Muscle of leg (tissue), 16 donors: ENCODE measurements around the gene DPCD. TPM values are rescaled to one million over a fixed set of nuclear protein-coding genes. Genes with fewer than 3 reads are reported as not detected.

Experiments
- DNase-seq: peaks from one replicate; pipeline ENCODE4 v3.0.0; 2013
- H3K27ac ChIP-seq: one replicate; pipeline ENCODE4 v1.5.1; 2013; ENCODE audit warnings: mild to moderate bottlenecking, low read length, control low read depth
- H3K27me3 ChIP-seq: one replicate; pipeline ENCODE4 v1.6.1; 2013; ENCODE audit warnings: low read length; ENCODE audit not compliant: control insufficient read depth, insufficient read depth
- H3K36me3 ChIP-seq: one replicate; pipeline ENCODE4 v1.6.1; 2013; ENCODE audit warnings: low read length; ENCODE audit not compliant: control insufficient read depth, insufficient read depth
- H3K4me1 ChIP-seq: one replicate; pipeline ENCODE4 v1.6.1; 2013; ENCODE audit warnings: low read length; ENCODE audit not compliant: control insufficient read depth, insufficient read depth
- H3K4me3 ChIP-seq: one replicate; pipeline ENCODE4 v1.5.1; 2013; ENCODE audit warnings: low read length, control low read depth
- H3K9me3 ChIP-seq: replicated peaks from 2 replicates; pipeline ENCODE4 v1.6.1; 2013; ENCODE audit warnings: low read depth, low read length; ENCODE audit not compliant: control insufficient read depth
- WGBS: methylation state at CpG from one replicate; pipeline ENCODE4 v1.1.5; 2013; ENCODE audit warnings: missing lambda C conversion rate; ENCODE audit not compliant: insufficient coverage; 5-methylcytosine and 5-hydroxymethylcytosine counted together
- long read RNA-seq, 11 donors: transcript quantifications; one replicate each; lab custom pipeline, GENCODE V29; 2026
- polyA plus RNA-seq, 8 donors: library from polyadenylated mRNA; unstranded; fragments of 120-200 nt; gene quantifications; one replicate each; pipeline versions ENCODE4 v1.2.1 to v1.2.3, GENCODE V29; 2013; ENCODE audit warnings: inconsistent platforms in 1 of 8, low replicate concordance in 1 of 8; ENCODE audit not compliant: insufficient read length in 8 of 8, insufficient read depth in 1 of 8
- total RNA-seq: library from RNA; stranded (reverse); fragments of 120-200 nt; gene quantifications from one replicate; pipeline ENCODE4 v1.2.4, GENCODE V29; 2013

Gene DPCD
- 23.8 TPM for total RNA-seq
- polyA plus RNA-seq = 10 to 100 TPM; 15.4 to 20.4 (median 17.7) TPM
- long read RNA-seq, donor 1, transcript DPCD-202 (6 exons, 858 nt) = major isoform, 9 of 9 reads
- long read RNA-seq, donor 1, partial matches to known transcripts = 0 of 9 reads
- long read RNA-seq, donor 1, other reads (novel, unspliced or antisense) = 0 of 9 reads
- long read RNA-seq, donor 2 = 0 reads
- long read RNA-seq, donor 3, transcript DPCD-202 (6 exons, 858 nt) = major isoform, 6 of 52 reads
- long read RNA-seq, donor 3, partial matches to known transcripts = 19 of 52 reads
- long read RNA-seq, donor 3, other reads (novel, unspliced or antisense) = 27 of 52 reads
- long read RNA-seq, donor 4, partial matches to known transcripts = 0 of 3 reads
- long read RNA-seq, donor 4, other reads (novel, unspliced or antisense) = 0 of 3 reads
- long read RNA-seq, donor 5, transcript DPCD-202 (6 exons, 858 nt) = major isoform, 25 of 65 reads
- long read RNA-seq, donor 5, partial matches to known transcripts = 15 of 65 reads
- long read RNA-seq, donor 5, other reads (novel, unspliced or antisense) = 25 of 65 reads
- long read RNA-seq, donor 6, transcript DPCD-202 (6 exons, 858 nt) = major isoform, 15 of 15 reads
- long read RNA-seq, donor 6, partial matches to known transcripts = 0 of 15 reads
- long read RNA-seq, donor 6, other reads (novel, unspliced or antisense) = 0 of 15 reads
- long read RNA-seq, donor 7, transcript DPCD-202 (6 exons, 858 nt) = major isoform, 18 of 18 reads
- long read RNA-seq, donor 7, partial matches to known transcripts = 0 of 18 reads
- long read RNA-seq, donor 7, other reads (novel, unspliced or antisense) = 0 of 18 reads
- long read RNA-seq, donor 8, transcript DPCD-202 (6 exons, 858 nt) = major isoform, 6 of 6 reads
- long read RNA-seq, donor 8, partial matches to known transcripts = 0 of 6 reads
- long read RNA-seq, donor 8, other reads (novel, unspliced or antisense) = 0 of 6 reads
- long read RNA-seq, donor 9, partial matches to known transcripts = 0 of 3 reads
- long read RNA-seq, donor 9, other reads (novel, unspliced or antisense) = 0 of 3 reads
- long read RNA-seq, donor 10, transcript DPCD-202 (6 exons, 858 nt) = major isoform, 10 of 10 reads
- long read RNA-seq, donor 10, partial matches to known transcripts = 0 of 10 reads
- long read RNA-seq, donor 10, other reads (novel, unspliced or antisense) = 0 of 10 reads
- long read RNA-seq, donor 11, transcript DPCD-202 (6 exons, 858 nt) = major isoform, 12 of 12 reads
- long read RNA-seq, donor 11, partial matches to known transcripts = 0 of 12 reads
- long read RNA-seq, donor 11, other reads (novel, unspliced or antisense) = 0 of 12 reads

GRCh38 chr10:101587725-101588653 is at the start of gene DPCD, which contains the start of gene POLL:
DPCD (plus strand) TSS chr10:101588321; CDS start chr10:101588337, 16 bp downstream.
POLL (minus strand) TSS chr10:101588257; CDS start chr10:101587360, 897 bp downstream.
- peaks cover 17% of the 10 kb centered on the region for H3K4me1 ChIP-seq
- peaks cover 23% of the 10 kb centered on the region for H3K36me3 ChIP-seq
- DNase-seq = peak; percentile 99
- H3K27me3 ChIP-seq = no peaks in the 10 kb centered on the region
- peak within 1 kb of the TSS; percentile 98 for H3K4me3 ChIP-seq
- no peaks in the 10 kb centered on the region for H3K9me3 ChIP-seq
- under 1% methylated on average over 32 of the region's 50 CpGs for whole genome bisulfite sequencing
- peak within 1 kb of the TSS; percentile 88 for H3K27ac ChIP-seq

GRCh38 chr10:101538446-101538845 is 49.7 kb upstream of the DPCD start:
- H3K36me3 ChIP-seq = peaks cover 16% of the 10 kb centered on the region
- no peaks in the 10 kb centered on the region for H3K4me1 ChIP-seq
- no peak overlapping the region for H3K4me3 ChIP-seq
- H3K9me3 ChIP-seq = no peaks in the 10 kb centered on the region
- WGBS = 81% methylated on average over 2 of the region's 2 CpGs
- no peak overlapping the region for H3K27ac ChIP-seq
- no peak for DNase-seq
- H3K27me3 ChIP-seq = no peaks in the 10 kb centered on the region

- Histone ChIP-seq H3K27ac (no peak overlapping the region), H3K27me3 (no peaks in the 10 kb centered on the region), H3K4me3 (no peak overlapping the region), H3K36me3 (no peaks in the 10 kb centered on the region), H3K9me3 (no peaks in the 10 kb centered on the region), H3K4me1 (peaks cover 2% of the 10 kb centered on the region)
- DNase-seq = no peak
Observed at GRCh38 chr10:101545898-101546297, 42.2 kb upstream of the DPCD start.

GRCh38 chr10:101550965-101551364 is 37.2 kb upstream of the DPCD start:
- H3K27ac ChIP-seq = no peak overlapping the region
- no peak overlapping the region for H3K4me3 ChIP-seq
- DNase-seq = no peak
- peaks cover 2% of the 10 kb centered on the region for H3K4me1 ChIP-seq
- H3K36me3 ChIP-seq = peaks cover 31% of the 10 kb centered on the region
- no peaks in the 10 kb centered on the region for H3K27me3 ChIP-seq
- no peaks in the 10 kb centered on the region for H3K9me3 ChIP-seq
- WGBS = 92% methylated on average over 2 of the region's 2 CpGs

- peaks cover 2% of the 10 kb centered on the region for H3K4me1 ChIP-seq
- H3K4me3 ChIP-seq = no peak overlapping the region
- H3K27me3 ChIP-seq = no peaks in the 10 kb centered on the region
- H3K36me3 ChIP-seq = peaks cover 31% of the 10 kb centered on the region
- H3K27ac ChIP-seq = no peak overlapping the region
- DNase-seq = no peak
- WGBS = 88% methylated on average over 2 of the region's 3 CpGs
- H3K9me3 ChIP-seq = no peaks in the 10 kb centered on the region
Observed at GRCh38 chr10:101552442-101552841, 35.7 kb upstream of the DPCD start.

GRCh38 chr10:101557541-101557940 is 30.6 kb upstream of the DPCD start:
- peaks cover 20% of the 10 kb centered on the region for H3K36me3 ChIP-seq
- DNase-seq = no peak
- no peak overlapping the region for H3K4me3 ChIP-seq
- no peaks in the 10 kb centered on the region for H3K9me3 ChIP-seq
- H3K4me1 ChIP-seq = no peaks in the 10 kb centered on the region
- no peak overlapping the region for H3K27ac ChIP-seq
- 55% methylated on average over 2 of the region's 2 CpGs for WGBS
- peaks cover 10% of the 10 kb centered on the region for H3K27me3 ChIP-seq

GRCh38 chr10:101558204-101558603 is 29.9 kb upstream of the DPCD start:
- Histone ChIP-seq H3K4me3 (no peak overlapping the region), H3K27me3 (peaks cover 10% of the 10 kb centered on the region), H3K4me1 (no peaks in the 10 kb centered on the region), H3K27ac (no peak overlapping the region), H3K9me3 (no peaks in the 10 kb centered on the region), H3K36me3 (peaks cover 14% of the 10 kb centered on the region)
- no CpG with 5 or more reads among the region's 2 CpGs for WGBS
- DNase-seq = no peak

- H3K27me3 ChIP-seq = peaks cover 10% of the 10 kb centered on the region
- H3K4me1 ChIP-seq = no peaks in the 10 kb centered on the region
- no peak for DNase-seq
- WGBS = 20% methylated on average over 6 of the region's 18 CpGs
- peaks cover 7% of the 10 kb centered on the region for H3K36me3 ChIP-seq
- no peak overlapping the region for H3K4me3 ChIP-seq
- no peak overlapping the region for H3K27ac ChIP-seq
- no peaks in the 10 kb centered on the region for H3K9me3 ChIP-seq
Observed at GRCh38 chr10:101558671-101559595, 29.2 kb upstream of the DPCD start.
